HG03103 (cell line): ENCODE data around the gene CNR2.
"Not testable (repeated sequence)": the region's sequence is repeated elsewhere in the genome, so short reads cannot be mapped to it uniquely, and the experiment has no call there.

Experiments used
- ATAC-seq: cut with Tn5 transposase; IDR thresholded peaks from one replicate; pipeline ENCODE4 v1.9.1; 2021; ENCODE audit warnings: low read depth; ENCODE audit not compliant: unreplicated experiment

The CNR2 gene

GRCh38 chr1:23913212-23913880, at the start of gene CNR2:
CNR2 (minus strand) TSS chr1:23913362; CDS start chr1:23875617, 37,745 bp downstream.
- ATAC-seq: no peak

GRCh38 chr1:23960291-23961020, 47.3 kb upstream of the CNR2 start:
- ATAC-seq: no peak

- peak; percentile 62 for ATAC-seq
Measured at GRCh38 chr1:23959461-23960290, 46.5 kb upstream of the CNR2 start, which contains the start of gene PNRC2. PNRC2 (plus strand) TSS chr1:23959828; CDS start chr1:23961458, 1,630 bp downstream.

- ATAC-seq: peak; percentile 55
Measured at GRCh38 chr1:23958810-23959460, 45.8 kb upstream of the CNR2 start.

- not testable (repeated sequence) for ATAC-seq
Measured at GRCh38 chr1:23958040-23958809, 45.1 kb upstream of the CNR2 start.

GRCh38 chr1:23957096-23957495, 43.9 kb upstream of the CNR2 start:
- ATAC-seq: no peak

GRCh38 chr1:23953020-23953419, 39.9 kb upstream of the CNR2 start:
- no peak for ATAC-seq

GRCh38 chr1:23947366-23947765, 34.2 kb upstream of the CNR2 start:
- ATAC-seq: no peak

- no peak for ATAC-seq
Measured at GRCh38 chr1:23936481-23937176, 23.5 kb upstream of the CNR2 start.

- no peak for ATAC-seq
Measured at GRCh38 chr1:23931491-23931880, 18.3 kb upstream of the CNR2 start.

- ATAC-seq: no peak
Measured at GRCh38 chr1:23930861-23931490, 17.8 kb upstream of the CNR2 start.

GRCh38 chr1:23930270-23930669, 17.1 kb upstream of the CNR2 start:
- no peak for ATAC-seq

- ATAC-seq: no peak
Measured at GRCh38 chr1:23928789-23929188, 15.6 kb upstream of the CNR2 start.

- ATAC-seq: no peak
Measured at GRCh38 chr1:23927097-23927496, 13.9 kb upstream of the CNR2 start.

GRCh38 chr1:23925279-23925678, 12.1 kb upstream of the CNR2 start:
- ATAC-seq: no peak

- no peak for ATAC-seq
Measured at GRCh38 chr1:23924601-23925000, 11.4 kb upstream of the CNR2 start.

- ATAC-seq: no peak
Measured at GRCh38 chr1:23923592-23924499, 10.7 kb upstream of the CNR2 start.
